CD14-positive monocyte (primary cell): ENCODE measurements around the gene LYPD1. TPM values are rescaled to one million over a fixed set of nuclear protein-coding genes. Genes with fewer than 3 reads are reported as not detected.

Source experiments
- DNase-seq, 3 donors: peaks; one replicate each; pipeline ENCODE4 v3.0.0-alpha.2; 2011 to 2022
- H2AFZ ChIP-seq: 2 replicates; pipeline ENCODE4 v1.6.0; 2012; ENCODE audit warnings: mild to moderate bottlenecking, low read depth, low read length, inconsistent platforms; ENCODE audit not compliant: insufficient read depth, poor library complexity, severe bottlenecking
- H3K27ac ChIP-seq, 2 donors: 1 replicate in 1 of 2; 2 replicates in 1 of 2; pipeline ENCODE4 v1.5.1; 2012 to 2013; ENCODE audit warnings: low read length in 2 of 2, control low read depth in 1 of 2, inconsistent platforms in 1 of 2, low read depth in 1 of 2, mild to moderate bottlenecking in 1 of 2
- H3K27me3 ChIP-seq, 2 donors: one replicate each; pipeline versions ENCODE4 v1.6.0 to v1.6.1; 2011 to 2013; ENCODE audit warnings: low read length in 2 of 2; ENCODE audit not compliant: control insufficient read depth in 2 of 2, insufficient read depth in 2 of 2
- H3K36me3 ChIP-seq, 2 donors: replicated peaks in 1 of 2; 1 replicate in 1 of 2; 2 replicates in 1 of 2; pipeline versions ENCODE4 v1.5.1 to v1.6.1; 2012 to 2013; ENCODE audit warnings: low read length in 2 of 2, control low read depth in 1 of 2, inconsistent platforms in 1 of 2, mild to moderate bottlenecking in 1 of 2; ENCODE audit not compliant: insufficient read depth in 2 of 2, control insufficient read depth in 1 of 2
- H3K4me1 ChIP-seq, 2 donors: 1 replicate in 1 of 2; 2 replicates in 1 of 2; pipeline versions ENCODE4 v1.5.1 to v1.6.1; 2012 to 2013; ENCODE audit warnings: low read length in 2 of 2, control low read depth in 1 of 2, inconsistent platforms in 1 of 2, mild to moderate bottlenecking in 1 of 2, moderate library complexity in 1 of 2; ENCODE audit not compliant: insufficient read depth in 2 of 2, control insufficient read depth in 1 of 2
- H3K4me2 ChIP-seq: replicated peaks from 2 replicates; pipeline ENCODE3; 2012; ENCODE audit warnings: low read length, moderate library complexity, mild to moderate bottlenecking; ENCODE audit not compliant: poor library complexity, severe bottlenecking; ENCODE audit errors: extremely low read depth
- H3K4me3 ChIP-seq, 3 experiments: fragments of 200-600 bp in 1 of 3; sonication (generic) in 1 of 3; replicated peaks in 1 of 3; 1 replicate in 2 of 3; 2 replicates in 1 of 3; pipeline ENCODE4 v1.5.1; 2011 to 2013; ENCODE audit warnings: low read length in 3 of 3, mild to moderate bottlenecking in 3 of 3, control low read depth in 2 of 3, low read depth in 2 of 3, inconsistent platforms in 1 of 3, moderate library complexity in 1 of 3
- H3K79me2 ChIP-seq: 2 replicates; pipeline ENCODE4 v1.6.0; 2012; ENCODE audit warnings: mild to moderate bottlenecking, control low read depth, inconsistent platforms, low read length, moderate library complexity; ENCODE audit not compliant: insufficient read depth
- H3K9ac ChIP-seq: 2 replicates; pipeline ENCODE4 v1.6.0; 2017; ENCODE audit warnings: low read length, mild to moderate bottlenecking; ENCODE audit not compliant: insufficient read depth, poor library complexity, severe bottlenecking
- H3K9me3 ChIP-seq, 2 donors: replicated peaks in 1 of 2; 1 replicate in 1 of 2; 2 replicates in 1 of 2; pipeline versions ENCODE4 v1.5.1 to v1.6.1; 2012 to 2013; ENCODE audit warnings: low read length in 2 of 2, control low read depth in 1 of 2; ENCODE audit not compliant: control insufficient read depth in 1 of 2, insufficient read depth in 1 of 2
- H4K20me1 ChIP-seq: 2 replicates; pipeline ENCODE4 v1.6.0; 2012; ENCODE audit warnings: mild to moderate bottlenecking, low read length, control low read depth, moderate library complexity; ENCODE audit not compliant: insufficient read depth
- H3K27ac Mint-ChIP-seq, 7 donors: one replicate each; pipeline ENCODE4 v1.8.0; 2020; ENCODE audit warnings: mild to moderate bottlenecking in 7 of 7, mixed read lengths in 7 of 7, moderate library complexity in 6 of 7, inconsistent platforms in 2 of 7
- H3K27me3 Mint-ChIP-seq, 3 donors: one replicate each; pipeline ENCODE4 v1.8.0; 2021 to 2022; ENCODE audit warnings: low read depth in 3 of 3, mild to moderate bottlenecking in 3 of 3, mixed read lengths in 3 of 3, moderate library complexity in 3 of 3, inconsistent platforms in 1 of 3
- H3K36me3 Mint-ChIP-seq, 2 donors: one replicate each; pipeline ENCODE4 v1.8.0; 2020; ENCODE audit warnings: mixed read lengths in 2 of 2, inconsistent platforms in 1 of 2, mild to moderate bottlenecking in 1 of 2
- H3K4me1 Mint-ChIP-seq: one replicate; pipeline ENCODE4 v1.8.0; 2020; ENCODE audit warnings: mild to moderate bottlenecking, mixed read lengths
- H3K4me3 Mint-ChIP-seq, 2 donors: one replicate each; pipeline ENCODE4 v1.8.0; 2020; ENCODE audit warnings: mild to moderate bottlenecking in 2 of 2, mixed read lengths in 2 of 2, moderate library complexity in 1 of 2
- H3K9me3 Mint-ChIP-seq, 7 donors: one replicate each; pipeline ENCODE4 v1.8.0; 2020 to 2022; ENCODE audit warnings: mixed read lengths in 7 of 7, mild to moderate bottlenecking in 6 of 7, moderate library complexity in 6 of 7, inconsistent platforms in 2 of 7
- CTCF ChIP-seq: fragments of 200-600 bp; IDR thresholded peaks from one replicate; pipeline ENCODE4 v1.8.0; 2022; ENCODE audit warnings: antibody characterized with exemption, mild to moderate bottlenecking
- WGBS: methylation state at CpG from one replicate; pipeline ENCODE4 v1.1.5; 2013; ENCODE audit warnings: missing lambda C conversion rate; ENCODE audit not compliant: insufficient coverage; 5-methylcytosine and 5-hydroxymethylcytosine counted together
- intact Hi-C, 2 donors: fragments of 100-400 bp; cut with micrococcal nuclease; formaldehyde crosslinking; loops; one replicate each; pipeline versions ENCODE4 v1.15.0 to v1.15.1; 2023
- polyA minus RNA-seq: library from RNA; depleted of rRNA, polyadenylated mRNA; stranded (reverse); fragments of >200 nt; gene quantifications from 2 replicates; pipeline ENCODE4 v1.2.3, GENCODE V29; 2012
- polyA plus RNA-seq, 3 donors: library from polyadenylated mRNA; depleted of rRNA in 1 of 3; unstranded in 2 of 3; stranded (reverse) in 1 of 3; fragments of 300-500 nt in 2 of 3; fragments of >200 nt in 1 of 3; fragmentation: Illumina TruSeq in 2 of 3; gene quantifications; 1 replicate in 2 of 3; 2 replicates in 1 of 3; pipeline ENCODE4 v1.2.3, GENCODE V29; 2012 to 2021
- total RNA-seq, 12 experiments: library from RNA in 1 of 12; stranded (reverse) in 1 of 12; fragments of 120-200 nt in 1 of 12; gene quantifications; one replicate each; pipeline ENCODE4 v1.2.4 and lab custom pipeline; 2013 to 2026; ENCODE audit warnings: mixed read lengths in 6 of 12, inconsistent platforms in 1 of 12

Gene LYPD1, protein sequence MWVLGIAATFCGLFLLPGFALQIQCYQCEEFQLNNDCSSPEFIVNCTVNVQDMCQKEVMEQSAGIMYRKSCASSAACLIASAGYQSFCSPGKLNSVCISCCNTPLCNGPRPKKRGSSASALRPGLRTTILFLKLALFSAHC
- not detected for total RNA-seq (2013)
- polyA plus RNA-seq (not detected), polyA minus RNA-seq (not detected in 2 replicates), total RNA-seq (lab: John Stamatoyannopoulos, UW) (0 to 4.4 (median 0.05) reads per million in 11 experiments)

DNA sequence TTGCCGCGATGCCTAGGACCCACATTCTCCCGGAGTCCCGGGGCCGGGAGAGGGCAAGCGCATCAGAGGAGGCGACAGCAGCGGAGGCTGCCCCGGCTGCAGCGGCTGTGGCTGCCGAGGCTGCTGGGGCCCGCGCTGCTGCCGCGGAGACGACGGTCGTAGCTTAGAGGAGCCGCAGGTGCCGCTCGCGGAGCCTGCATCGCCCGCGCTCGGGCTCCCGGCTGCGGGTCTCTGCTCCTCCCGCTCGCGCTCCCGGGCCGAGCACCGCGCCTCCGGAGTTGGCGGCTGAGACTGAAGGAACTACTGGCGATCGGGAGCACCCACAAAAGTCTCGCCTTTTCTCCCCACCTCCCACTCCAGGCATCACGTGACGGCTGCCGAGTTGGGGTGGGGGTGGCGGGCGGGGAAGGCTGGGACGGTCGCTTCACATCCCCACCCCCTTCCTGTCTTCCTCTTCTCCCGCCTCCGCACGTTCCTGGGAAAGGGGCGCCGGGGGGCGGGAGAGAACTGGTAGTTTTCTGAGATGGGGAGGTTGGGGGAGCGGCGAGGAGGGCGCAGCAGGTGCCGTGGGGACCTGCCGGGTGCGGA lies at the start of gene LYPD1:
LYPD1 (minus strand) TSS at position 298 of the 588 bp plus-strand sequence; CDS start at position 25, 273 bp downstream.
- Histone ChIP-seq H3K9me3 (peaks cover 0 to 15% of the 10 kb centered on the region in 2 donors), H3K27me3 (peaks cover 70 to 85% of the 10 kb centered on the region in 2 donors), H3K4me3 (no peak within 1 kb of the TSS), H3K79me2 (no peaks in the 10 kb centered on the region), H3K4me2 (no peak within 1 kb of the TSS), H2AFZ (no peak within 1 kb of the TSS), H3K36me3 (no peaks in the 10 kb centered on the region), H3K27ac (no peak within 1 kb of the TSS), H4K20me1 (no peaks in the 10 kb centered on the region), H3K4me1 (no peaks in the 10 kb centered on the region), H3K9ac (no peak within 1 kb of the TSS)
- H3K27me3 Mint-ChIP-seq, result peaks cover 58 to 68% (median 63%) of the 10 kb centered on the region in 3 donors
- DNase-seq, result no peak
- no peaks in the 10 kb centered on the region for H3K4me1 Mint-ChIP-seq
- 2% methylated on average over 33 of the region's 59 CpGs for WGBS
- no peak within 1 kb of the TSS for H3K27ac Mint-ChIP-seq
- H3K9me3 Mint-ChIP-seq, result peaks cover 0 to 12% (median 5%) of the 10 kb centered on the region in 7 donors
- H3K36me3 Mint-ChIP-seq, result peaks cover 0 to 5% of the 10 kb centered on the region in 2 donors
- no peak for TF ChIP-seq CTCF
- peak within 1 kb of the TSS in 1 of 2 donors; percentile 73 for H3K4me3 Mint-ChIP-seq
- intact Hi-C loops, result no loop called here

DNA sequence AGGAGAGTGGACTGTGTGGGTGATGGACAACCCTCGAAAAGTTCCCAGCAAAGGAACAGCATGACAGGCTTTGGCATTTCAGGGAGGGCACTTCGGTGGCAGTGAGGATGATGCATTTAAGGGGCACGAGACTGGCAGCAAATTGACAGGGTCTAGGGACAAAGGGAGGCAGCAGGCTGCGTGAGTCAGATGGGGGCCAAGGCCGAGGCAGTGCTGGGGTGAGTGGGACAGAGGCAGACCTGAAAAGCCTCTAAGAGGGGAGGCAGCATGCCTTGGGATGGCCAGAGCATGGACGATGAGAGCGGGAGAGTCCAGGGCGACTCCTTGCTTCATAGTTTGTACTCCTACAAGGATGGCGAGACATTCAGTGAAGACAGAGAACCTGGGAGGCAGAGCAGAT lies 49.5 kb upstream of the LYPD1 start:
- Histone ChIP-seq H3K27me3 (no peaks in the 10 kb centered on the region), H3K9me3 (peaks cover 0 to 6% of the 10 kb centered on the region in 2 donors), H3K79me2 (no peaks in the 10 kb centered on the region), H2AFZ (no peak overlapping the region), H3K27ac (no peak overlapping the region), H3K36me3 (no peaks in the 10 kb centered on the region), H3K9ac (no peak overlapping the region), H4K20me1 (no peaks in the 10 kb centered on the region), H3K4me2 (no peak overlapping the region), H3K4me1 (no peaks in the 10 kb centered on the region), H3K4me3 (no peak overlapping the region)
- intact Hi-C loops, result no loop called here
- Mint-ChIP-seq H3K36me3 (no peaks in the 10 kb centered on the region), H3K9me3 (peaks cover 0 to 5% (median 1%) of the 10 kb centered on the region in 7 donors), H3K4me3 (no peak overlapping the region), H3K27ac (no peak overlapping the region), H3K4me1 (no peaks in the 10 kb centered on the region), H3K27me3 (no peaks in the 10 kb centered on the region)
- TF ChIP-seq CTCF, result no peak
- no peak for DNase-seq
- whole genome bisulfite sequencing, result 90% methylated on average over 7 of the region's 9 CpGs
